ENCODE measurements around the gene C12orf76. TPM values are rescaled to one million over a fixed set of nuclear protein-coding genes. Genes with fewer than 3 reads are reported as not detected.

The C12orf76 gene
- total RNA-seq, 1 experiment from 2014 or later = 18.3 TPM

DNA sequence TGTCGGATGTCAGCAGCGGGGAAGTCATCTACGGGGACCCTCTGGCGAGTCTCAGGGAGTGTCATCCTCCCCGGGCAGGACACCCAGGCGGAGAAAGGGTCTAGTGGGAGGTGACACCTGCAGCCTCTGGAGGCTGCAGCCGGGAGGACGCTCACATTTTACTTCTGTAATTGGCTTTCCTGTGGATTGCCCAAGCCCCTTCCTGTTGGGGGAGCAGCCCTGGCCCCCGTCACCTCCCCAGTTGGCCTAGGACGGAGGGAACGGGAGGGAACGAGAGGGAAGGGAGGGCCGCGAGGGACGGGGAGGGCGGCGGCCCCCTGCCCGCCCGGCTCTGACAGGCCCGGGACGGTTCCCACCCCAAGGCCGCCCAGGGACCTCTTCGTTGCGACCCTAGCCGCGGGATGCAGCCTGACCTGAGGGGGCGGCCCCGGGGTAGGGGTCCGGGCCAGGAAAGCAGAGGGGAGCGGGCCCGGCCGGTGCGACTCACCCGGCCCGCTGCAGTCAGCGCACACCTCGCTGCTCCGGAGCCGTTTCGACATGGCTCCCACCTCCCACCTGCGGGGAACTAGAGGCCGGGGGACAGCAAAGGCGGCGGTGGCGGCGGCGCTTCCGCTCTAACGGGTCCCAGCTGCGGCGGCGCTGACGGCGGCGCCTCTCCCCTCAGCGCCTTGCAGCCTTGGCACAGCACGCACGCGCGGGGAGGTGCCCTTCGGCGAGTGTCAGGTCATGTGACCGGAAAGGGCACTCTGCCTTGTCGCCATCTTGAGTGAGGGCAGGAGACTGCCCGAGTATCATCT lies 52.4 kb downstream of the C12orf76 start, which contains the start of gene GIT2:
Gene GIT2, minus strand, starts transcription at position 683 of the 797 bp plus-strand sequence. Its CDS starts 144 bp downstream, at position 539.
- Mint-ChIP-seq H3K36me3 (no peaks in the 10 kb centered on the region; the same call in 1 of the 2 replicates), H3K27ac (peak within 1 kb of the TSS; percentile 92), H3K4me1 (peaks cover 33% of the 10 kb centered on the region), H3K27me3 (ENCODE audit: low read depth) (peaks cover 11% of the 10 kb centered on the region), H3K9me3 (no peaks in the 10 kb centered on the region), H3K4me3 (peak within 1 kb of the TSS; percentile 93)
- peak; percentile 70 for ATAC-seq
- ChIA-PET POLR2A (no interaction called here), CTCF (no interaction called here)
- DNase-seq (ENCODE audit: low spot score) = peak; percentile 91
- no peak for TF ChIP-seq JUN (CRISPR knock-in tag; IDR thresholded peaks at IDR 0.05)
- TF ChIP-seq USF1 (CRISPR knock-in tag; IDR thresholded peaks at IDR 0.05) = peak; percentile 97
- no peak for TF ChIP-seq FOXJ3 (CRISPR knock-in tag; IDR thresholded peaks at IDR 0.05; ENCODE audit: borderline replicate concordance)
- TF ChIP-seq, protein P1, sequence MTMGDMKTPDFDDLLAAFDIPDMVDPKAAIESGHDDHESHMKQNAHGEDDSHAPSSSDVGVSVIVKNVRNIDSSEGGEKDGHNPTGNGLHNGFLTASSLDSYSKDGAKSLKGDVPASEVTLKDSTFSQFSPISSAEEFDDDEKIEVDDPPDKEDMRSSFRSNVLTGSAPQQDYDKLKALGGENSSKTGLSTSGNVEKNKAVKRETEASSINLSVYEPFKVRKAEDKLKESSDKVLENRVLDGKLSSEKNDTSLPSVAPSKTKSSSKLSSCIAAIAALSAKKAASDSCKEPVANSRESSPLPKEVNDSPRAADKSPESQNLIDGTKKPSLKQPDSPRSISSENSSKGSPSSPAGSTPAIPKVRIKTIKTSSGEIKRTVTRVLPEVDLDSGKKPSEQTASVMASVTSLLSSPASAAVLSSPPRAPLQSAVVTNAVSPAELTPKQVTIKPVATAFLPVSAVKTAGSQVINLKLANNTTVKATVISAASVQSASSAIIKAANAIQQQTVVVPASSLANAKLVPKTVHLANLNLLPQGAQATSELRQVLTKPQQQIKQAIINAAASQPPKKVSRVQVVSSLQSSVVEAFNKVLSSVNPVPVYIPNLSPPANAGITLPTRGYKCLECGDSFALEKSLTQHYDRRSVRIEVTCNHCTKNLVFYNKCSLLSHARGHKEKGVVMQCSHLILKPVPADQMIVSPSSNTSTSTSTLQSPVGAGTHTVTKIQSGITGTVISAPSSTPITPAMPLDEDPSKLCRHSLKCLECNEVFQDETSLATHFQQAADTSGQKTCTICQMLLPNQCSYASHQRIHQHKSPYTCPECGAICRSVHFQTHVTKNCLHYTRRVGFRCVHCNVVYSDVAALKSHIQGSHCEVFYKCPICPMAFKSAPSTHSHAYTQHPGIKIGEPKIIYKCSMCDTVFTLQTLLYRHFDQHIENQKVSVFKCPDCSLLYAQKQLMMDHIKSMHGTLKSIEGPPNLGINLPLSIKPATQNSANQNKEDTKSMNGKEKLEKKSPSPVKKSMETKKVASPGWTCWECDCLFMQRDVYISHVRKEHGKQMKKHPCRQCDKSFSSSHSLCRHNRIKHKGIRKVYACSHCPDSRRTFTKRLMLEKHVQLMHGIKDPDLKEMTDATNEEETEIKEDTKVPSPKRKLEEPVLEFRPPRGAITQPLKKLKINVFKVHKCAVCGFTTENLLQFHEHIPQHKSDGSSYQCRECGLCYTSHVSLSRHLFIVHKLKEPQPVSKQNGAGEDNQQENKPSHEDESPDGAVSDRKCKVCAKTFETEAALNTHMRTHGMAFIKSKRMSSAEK (CRISPR knock-in tag; IDR thresholded peaks at IDR 0.05; ENCODE audit: borderline replicate concordance) = no peak
- TF ChIP-seq KAT7 (CRISPR knock-in tag; IDR thresholded peaks at IDR 0.05; ENCODE audit: borderline replicate concordance) = no peak
- no peak for TF ChIP-seq ZNF121 (CRISPR knock-in tag; IDR thresholded peaks at IDR 0.05)
- TF ChIP-seq GTF2I (CRISPR knock-in tag; conservative IDR thresholded peaks at IDR 0.05) = no peak
- TF ChIP-seq, protein P2, sequence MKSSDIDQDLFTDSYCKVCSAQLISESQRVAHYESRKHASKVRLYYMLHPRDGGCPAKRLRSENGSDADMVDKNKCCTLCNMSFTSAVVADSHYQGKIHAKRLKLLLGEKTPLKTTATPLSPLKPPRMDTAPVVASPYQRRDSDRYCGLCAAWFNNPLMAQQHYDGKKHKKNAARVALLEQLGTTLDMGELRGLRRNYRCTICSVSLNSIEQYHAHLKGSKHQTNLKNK (CRISPR knock-in tag; IDR thresholded peaks at IDR 0.05) = no peak
- no peak for TF ChIP-seq ERG (CRISPR knock-in tag; IDR thresholded peaks at IDR 0.05)
- no peak for TF ChIP-seq TEAD1 (CRISPR knock-in tag; IDR thresholded peaks at IDR 0.05)
- no peak for TF ChIP-seq TCF7 (CRISPR knock-in tag; IDR thresholded peaks at IDR 0.05; ENCODE audit: low read depth)
- 0 out of 2 replicates have a peak, but pooled peaks have one; percentile 66 for TF ChIP-seq CREM (CRISPR knock-in tag; IDR thresholded peaks at IDR 0.05)
- no peak for TF ChIP-seq GRHL2 (CRISPR knock-in tag; IDR thresholded peaks at IDR 0.05; ENCODE audit: insufficient replicate concordance, severe bottlenecking)
- TF ChIP-seq, protein P3, sequence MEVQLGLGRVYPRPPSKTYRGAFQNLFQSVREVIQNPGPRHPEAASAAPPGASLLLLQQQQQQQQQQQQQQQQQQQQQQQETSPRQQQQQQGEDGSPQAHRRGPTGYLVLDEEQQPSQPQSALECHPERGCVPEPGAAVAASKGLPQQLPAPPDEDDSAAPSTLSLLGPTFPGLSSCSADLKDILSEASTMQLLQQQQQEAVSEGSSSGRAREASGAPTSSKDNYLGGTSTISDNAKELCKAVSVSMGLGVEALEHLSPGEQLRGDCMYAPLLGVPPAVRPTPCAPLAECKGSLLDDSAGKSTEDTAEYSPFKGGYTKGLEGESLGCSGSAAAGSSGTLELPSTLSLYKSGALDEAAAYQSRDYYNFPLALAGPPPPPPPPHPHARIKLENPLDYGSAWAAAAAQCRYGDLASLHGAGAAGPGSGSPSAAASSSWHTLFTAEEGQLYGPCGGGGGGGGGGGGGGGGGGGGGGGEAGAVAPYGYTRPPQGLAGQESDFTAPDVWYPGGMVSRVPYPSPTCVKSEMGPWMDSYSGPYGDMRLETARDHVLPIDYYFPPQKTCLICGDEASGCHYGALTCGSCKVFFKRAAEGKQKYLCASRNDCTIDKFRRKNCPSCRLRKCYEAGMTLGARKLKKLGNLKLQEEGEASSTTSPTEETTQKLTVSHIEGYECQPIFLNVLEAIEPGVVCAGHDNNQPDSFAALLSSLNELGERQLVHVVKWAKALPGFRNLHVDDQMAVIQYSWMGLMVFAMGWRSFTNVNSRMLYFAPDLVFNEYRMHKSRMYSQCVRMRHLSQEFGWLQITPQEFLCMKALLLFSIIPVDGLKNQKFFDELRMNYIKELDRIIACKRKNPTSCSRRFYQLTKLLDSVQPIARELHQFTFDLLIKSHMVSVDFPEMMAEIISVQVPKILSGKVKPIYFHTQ (CRISPR knock-in tag; IDR thresholded peaks at IDR 0.05) = no peak
- no peak for TF ChIP-seq IRF2 (CRISPR knock-in tag; IDR thresholded peaks at IDR 0.05; ENCODE audit: borderline replicate concordance, low read depth)
- no peak for TF ChIP-seq ATF3 (CRISPR knock-in tag; conservative IDR thresholded peaks at IDR 0.05)
- no peak for TF ChIP-seq NFE2L1 (CRISPR knock-in tag; IDR thresholded peaks at IDR 0.05)
- no peak for TF ChIP-seq PRDM15 (CRISPR knock-in tag; IDR thresholded peaks at IDR 0.05)
- no peak for TF ChIP-seq ZNF396 (CRISPR knock-in tag; IDR thresholded peaks at IDR 0.05; ENCODE audit: borderline replicate concordance)
- TF ChIP-seq ZNF425 (CRISPR knock-in tag; conservative IDR thresholded peaks at IDR 0.05) = no peak
- TF ChIP-seq ZNF138 (CRISPR knock-in tag; conservative IDR thresholded peaks at IDR 0.05) = no peak

Measured in WTC11 (cell line).